NCI-H1436 treated with DMSO at 0.1 percent for 48 hours (cell line): Measurements from ENCODE around the gene ARMC7.

Experiments
- DNase-seq: peaks from one replicate; lab custom pipeline; 2025; lab: John Stamatoyannopoulos, UW

Gene ARMC7

GRCh38 chr17:75078284-75079022, 31.3 kb upstream of the ARMC7 start:
- DNase-seq = no peak

- no peak for DNase-seq
These were observed 30.8 kb upstream of the ARMC7 start for GRCh38 chr17:75079023-75079373.

- no peak for DNase-seq
These were observed 27.9 kb upstream of the ARMC7 start for GRCh38 chr17:75081611-75082540.

- DNase-seq = no peak
These were observed 27.1 kb upstream of the ARMC7 start for GRCh38 chr17:75082683-75083082.

GRCh38 chr17:75084039-75084660, 25.6 kb upstream of the ARMC7 start:
- no peak for DNase-seq

GRCh38 chr17:75086496-75087181, 23.1 kb upstream of the ARMC7 start:
- no peak for DNase-seq

- no peak for DNase-seq
These were observed 22.6 kb upstream of the ARMC7 start for GRCh38 chr17:75087182-75087557.

GRCh38 chr17:75087558-75088453, 22.0 kb upstream of the ARMC7 start, which contains the start of gene SLC16A5:
Gene SLC16A5 (plus strand): TSS chr17:75087954. CDS start chr17:75093637, 5,683 bp downstream.
- no peak for DNase-seq

GRCh38 chr17:75088465-75089417, 21.0 kb upstream of the ARMC7 start:
- no peak for DNase-seq

- DNase-seq = no peak
These were observed 18.6 kb upstream of the ARMC7 start for GRCh38 chr17:75090871-75091854.

GRCh38 chr17:75091855-75092327, 17.9 kb upstream of the ARMC7 start:
- DNase-seq = no peak

GRCh38 chr17:75093548-75094158, 16.1 kb upstream of the ARMC7 start:
- DNase-seq = no peak

- no peak for DNase-seq
These were observed 14.8 kb upstream of the ARMC7 start for GRCh38 chr17:75094871-75095399.

- no peak for DNase-seq
These were observed 13.6 kb upstream of the ARMC7 start for GRCh38 chr17:75096082-75096625.

- DNase-seq = no peak
These were observed 11.9 kb upstream of the ARMC7 start for GRCh38 chr17:75097865-75098264.

- no peak for DNase-seq
These were observed 10.9 kb upstream of the ARMC7 start for GRCh38 chr17:75098861-75099260.

- DNase-seq = no peak
These were observed 9.7 kb upstream of the ARMC7 start for GRCh38 chr17:75099881-75100595.
